PC-9 (cell line): Measurements from ENCODE around the gene NPB. TPM values are rescaled to one million over a fixed set of nuclear protein-coding genes. Genes with fewer than 3 reads are reported as not detected.

Source experiments
- BruUV-seq: library from RNA; stranded (reverse); fragments of 400-500 nt; replicated peaks from 2 replicates; lab custom pipeline; 2021; lab: Mats Ljungman, UMichigan
- CTCF ChIA-PET: fragments of 300-600 bp; sonication (Branson Sonifier 250); formaldehyde crosslinking; loops from one replicate; lab custom pipeline; 2022; ENCODE audit warnings: antibody characterized with exemption; lab: Charles Lee
- POLR2A ChIA-PET: fragments of 300-600 bp; sonication (Branson Sonifier 250); formaldehyde crosslinking; loops from one replicate; lab custom pipeline; 2022; ENCODE audit warnings: antibody characterized with exemption; ENCODE audit not compliant: unreplicated experiment; lab: Charles Lee
- DNase-seq, 2 experiments: peaks; one replicate each; pipeline versions ENCODE4 v3.0.0 to v3.0.0-alpha.2; 2015 to 2022; ENCODE audit warnings: mixed read lengths in 1 of 2
- H2AFZ ChIP-seq: fragments of 200-600 bp; sonication (generic); 2 replicates; pipeline ENCODE4 v1.8.1; 2017; ENCODE audit warnings: antibody characterized with exemption
- H3F3A ChIP-seq: fragments of 200-600 bp; sonication (generic); 2 replicates; pipeline ENCODE4 v1.8.1; 2017; ENCODE audit warnings: antibody characterized with exemption, mild to moderate bottlenecking, low read depth; ENCODE audit not compliant: insufficient read depth
- H3K27ac ChIP-seq: fragments of 200-600 bp; sonication (generic); 2 replicates; pipeline ENCODE4 v1.6.1; 2016; ENCODE audit warnings: mixed run types
- H3K27me3 ChIP-seq: fragments of 200-600 bp; sonication (generic); 2 replicates; pipeline ENCODE4 v1.6.1; 2016; ENCODE audit warnings: low read depth, mixed run types; ENCODE audit not compliant: insufficient read depth
- H3K36me3 ChIP-seq: fragments of 200-600 bp; sonication (generic); 2 replicates; pipeline ENCODE4 v1.6.1; 2016; ENCODE audit warnings: low read depth, mixed run types
- H3K4me1 ChIP-seq: fragments of 200-600 bp; sonication (generic); replicated peaks from 2 replicates; pipeline ENCODE4 v1.6.1; 2016; ENCODE audit warnings: mixed run types; ENCODE audit not compliant: insufficient read depth
- H3K4me2 ChIP-seq: fragments of 200-600 bp; sonication (generic); 2 replicates; pipeline ENCODE4 v1.6.1; 2017; ENCODE audit warnings: mixed run types
- H3K4me3 ChIP-seq: fragments of 200-600 bp; sonication (generic); 2 replicates; pipeline ENCODE4 v1.6.1; 2016; ENCODE audit warnings: mixed run types
- H3K79me2 ChIP-seq: fragments of 200-600 bp; sonication (generic); 2 replicates; pipeline ENCODE4 v1.6.1; 2017; ENCODE audit warnings: low read depth, mixed run types
- H3K9me2 ChIP-seq: fragments of 200-600 bp; sonication (generic); 2 replicates; pipeline ENCODE4 v1.8.1; 2017; ENCODE audit warnings: mild to moderate bottlenecking; ENCODE audit not compliant: insufficient read depth
- H3K9me3 ChIP-seq: fragments of 200-600 bp; sonication (generic); 2 replicates; pipeline ENCODE4 v1.8.1; 2016; ENCODE audit warnings: low read depth; ENCODE audit not compliant: insufficient read depth
- H4K20me1 ChIP-seq: fragments of 200-600 bp; sonication (generic); 2 replicates; pipeline ENCODE4 v1.8.1; 2017; ENCODE audit not compliant: insufficient read depth
- EZH2 ChIP-seq: fragments of 200-600 bp; sonication (generic); IDR thresholded peaks from 2 replicates; pipeline ENCODE4 v1.8.0; 2017; ENCODE audit warnings: antibody characterized with exemption, low read depth
- intact Hi-C: fragments of 100-400 bp; cut with micrococcal nuclease; formaldehyde crosslinking; loops from one replicate; pipeline ENCODE4 v1.10.0; 2022; ENCODE audit not compliant: unreplicated experiment
- total RNA-seq: library from RNA; stranded (reverse); gene quantifications from 2 replicates; pipeline ENCODE4 v1.2.3, GENCODE V29; 2021
- TF ChIP-seq, protein P1 (sequence below): fragments of 200-600 bp; sonication (generic); conservative IDR thresholded peaks from 2 replicates; pipeline ENCODE4 v1.6.1; 2017; ENCODE audit warnings: mixed run types, antibody characterized with exemption, mild to moderate bottlenecking, moderate library complexity

Gene NPB
- total RNA-seq, 1 experiment from 2014 or later, result 1.1 TPM

DNA sequence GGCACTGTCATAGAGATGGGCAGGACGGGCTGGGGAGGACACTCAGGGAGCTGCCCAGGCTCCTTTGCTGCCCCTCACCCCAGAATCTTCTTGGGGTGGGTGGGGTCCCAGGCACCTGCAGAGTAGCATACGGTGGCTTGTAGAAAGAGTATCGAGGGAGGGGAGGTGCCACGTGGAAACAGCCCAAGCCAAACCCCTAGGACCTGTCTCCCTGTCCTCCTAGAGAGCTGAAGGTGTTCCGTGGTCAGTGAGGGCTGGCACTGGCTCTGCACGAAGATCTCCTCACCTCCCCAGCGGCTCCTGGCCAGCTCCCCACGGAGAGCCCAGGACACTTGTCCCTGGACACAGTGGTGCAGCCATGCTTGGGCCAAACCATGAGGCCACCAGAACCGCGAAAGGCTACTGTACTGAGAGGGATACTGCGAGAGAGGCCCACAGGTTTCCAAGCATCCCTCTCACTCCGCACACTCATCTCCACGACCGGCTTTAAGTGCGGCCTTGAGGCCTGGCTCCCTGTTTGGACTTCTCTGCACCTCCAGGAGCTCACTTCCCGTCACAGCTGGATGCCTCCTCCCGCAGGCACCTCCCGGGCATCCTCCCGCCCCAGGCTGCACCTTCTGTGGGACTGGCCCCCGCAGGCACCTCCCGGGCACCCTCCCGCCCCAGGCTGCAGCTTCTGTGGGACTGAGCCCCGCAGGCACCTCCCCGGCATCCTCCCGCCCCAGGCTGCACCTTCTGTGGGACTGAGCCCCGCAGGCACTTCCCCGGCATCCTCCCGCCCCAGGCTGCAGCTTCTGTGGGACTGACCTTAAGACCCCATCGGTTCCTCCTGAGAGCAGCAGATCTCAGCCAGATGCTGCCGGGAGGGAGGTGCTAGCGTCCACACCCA, 27.5 kb downstream of the NPB start:
- intact Hi-C loops, result loop anchor here (5.0 kb wide), 1 partner anchor 62 kb away; no protein-coding TSS in a partner anchor
- ChIA-PET POLR2A (no interaction called here), CTCF (interaction anchor here (1.1 kb wide), 1 partner anchor 59 kb away, joined by 3 read pairs; no protein-coding TSS in a partner anchor)
- no peaks in the 10 kb centered on the region for H3K9me2 ChIP-seq
- H3K4me2 ChIP-seq, result peak overlapping the region; percentile 78
- peaks cover 22% of the 10 kb centered on the region for H3K4me1 ChIP-seq
- H3K79me2 ChIP-seq, result peaks cover 26% of the 10 kb centered on the region
- no TSS peak for BruUV-seq
- H3K36me3 ChIP-seq, result no peaks in the 10 kb centered on the region
- H4K20me1 ChIP-seq, result peaks cover 10% of the 10 kb centered on the region; the same call in 1 of the 2 replicates
- H2AFZ ChIP-seq, result no peak overlapping the region
- TF ChIP-seq, protein P1, sequence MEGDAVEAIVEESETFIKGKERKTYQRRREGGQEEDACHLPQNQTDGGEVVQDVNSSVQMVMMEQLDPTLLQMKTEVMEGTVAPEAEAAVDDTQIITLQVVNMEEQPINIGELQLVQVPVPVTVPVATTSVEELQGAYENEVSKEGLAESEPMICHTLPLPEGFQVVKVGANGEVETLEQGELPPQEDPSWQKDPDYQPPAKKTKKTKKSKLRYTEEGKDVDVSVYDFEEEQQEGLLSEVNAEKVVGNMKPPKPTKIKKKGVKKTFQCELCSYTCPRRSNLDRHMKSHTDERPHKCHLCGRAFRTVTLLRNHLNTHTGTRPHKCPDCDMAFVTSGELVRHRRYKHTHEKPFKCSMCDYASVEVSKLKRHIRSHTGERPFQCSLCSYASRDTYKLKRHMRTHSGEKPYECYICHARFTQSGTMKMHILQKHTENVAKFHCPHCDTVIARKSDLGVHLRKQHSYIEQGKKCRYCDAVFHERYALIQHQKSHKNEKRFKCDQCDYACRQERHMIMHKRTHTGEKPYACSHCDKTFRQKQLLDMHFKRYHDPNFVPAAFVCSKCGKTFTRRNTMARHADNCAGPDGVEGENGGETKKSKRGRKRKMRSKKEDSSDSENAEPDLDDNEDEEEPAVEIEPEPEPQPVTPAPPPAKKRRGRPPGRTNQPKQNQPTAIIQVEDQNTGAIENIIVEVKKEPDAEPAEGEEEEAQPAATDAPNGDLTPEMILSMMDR, result no peak
- no peak for TF ChIP-seq EZH2
- peaks cover 5% of the 10 kb centered on the region; the same call in 1 of the 2 replicates for H3F3A ChIP-seq
- no peak overlapping the region; the same call in 1 of the 2 replicates for H3K4me3 ChIP-seq
- no peaks in the 10 kb centered on the region for H3K27me3 ChIP-seq
- no peak overlapping the region for H3K27ac ChIP-seq
- H3K9me3 ChIP-seq, result no peaks in the 10 kb centered on the region
- no peak for DNase-seq

DNA sequence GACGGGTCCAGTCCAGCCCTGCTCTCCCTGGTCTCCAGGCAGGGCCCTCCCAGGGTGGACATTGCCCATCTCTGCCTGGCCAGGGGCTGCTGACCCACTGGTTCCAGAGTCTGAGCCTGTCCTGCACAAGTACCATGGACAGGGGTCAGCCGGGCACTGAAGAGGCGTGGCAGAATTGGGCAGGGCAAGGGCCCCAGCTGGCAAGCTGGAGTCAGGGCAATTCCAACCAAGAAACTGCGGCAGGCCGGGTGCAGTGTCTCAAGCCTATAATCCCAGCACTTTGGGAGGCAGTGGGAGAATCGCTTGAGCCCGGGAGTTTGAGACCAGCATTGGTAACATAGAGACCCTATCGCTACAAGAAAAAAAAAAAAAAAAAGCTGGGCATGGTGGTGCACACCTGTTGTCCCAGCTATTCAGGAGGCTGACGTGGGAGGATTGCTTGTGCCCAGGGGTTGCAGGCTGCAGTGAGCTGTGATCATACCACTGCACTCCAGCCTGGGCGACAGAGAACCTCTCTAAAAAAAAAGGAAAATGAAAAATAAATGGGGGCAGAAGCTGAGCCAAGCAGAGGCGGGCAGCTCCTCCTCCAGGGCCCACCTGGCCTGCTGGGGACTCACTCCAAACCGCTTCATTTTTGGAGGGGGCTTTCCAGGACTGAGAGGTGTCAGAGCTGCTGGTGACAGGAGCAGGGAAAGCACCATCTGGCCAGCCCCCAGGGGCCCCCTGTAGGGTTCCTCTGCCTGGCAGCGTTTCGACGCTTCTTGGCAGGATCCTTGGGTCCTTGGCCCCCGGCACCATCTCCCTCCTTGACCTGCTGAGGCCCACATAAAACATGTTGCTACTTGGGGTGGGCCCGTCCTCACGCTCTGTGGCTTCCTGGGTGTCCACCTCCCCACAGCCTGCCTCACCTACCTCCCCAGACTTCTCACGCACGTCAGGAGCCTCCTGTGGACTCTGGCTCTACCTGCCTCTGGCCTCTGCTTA, 28.4 kb downstream of the NPB start:
- intact Hi-C loops, result no loop called here
- Histone ChIP-seq H2AFZ (no peak overlapping the region), H3K79me2 (peaks cover 17% of the 10 kb centered on the region), H4K20me1 (0 out of 2 replicates have a peak, but pooled peaks cover 5% of the 10 kb centered on the region), H3K27ac (no peak overlapping the region), H3K4me2 (no peak overlapping the region), H3K27me3 (no peaks in the 10 kb centered on the region), H3F3A (peaks cover 4% of the 10 kb centered on the region; the same call in 1 of the 2 replicates), H3K4me3 (no peak overlapping the region), H3K9me2 (no peaks in the 10 kb centered on the region), H3K36me3 (no peaks in the 10 kb centered on the region), H3K9me3 (no peaks in the 10 kb centered on the region), H3K4me1 (peaks cover 12% of the 10 kb centered on the region)
- ChIA-PET POLR2A (no interaction called here), CTCF (interaction anchor here (0.6 kb wide), 1 partner anchor 15 kb away, joined by 3 read pairs; no protein-coding TSS in a partner anchor)
- no peak for DNase-seq
- no TSS peak for BruUV-seq
- TF ChIP-seq EZH2, result no peak
- TF ChIP-seq, protein P1, result no peak

DNA sequence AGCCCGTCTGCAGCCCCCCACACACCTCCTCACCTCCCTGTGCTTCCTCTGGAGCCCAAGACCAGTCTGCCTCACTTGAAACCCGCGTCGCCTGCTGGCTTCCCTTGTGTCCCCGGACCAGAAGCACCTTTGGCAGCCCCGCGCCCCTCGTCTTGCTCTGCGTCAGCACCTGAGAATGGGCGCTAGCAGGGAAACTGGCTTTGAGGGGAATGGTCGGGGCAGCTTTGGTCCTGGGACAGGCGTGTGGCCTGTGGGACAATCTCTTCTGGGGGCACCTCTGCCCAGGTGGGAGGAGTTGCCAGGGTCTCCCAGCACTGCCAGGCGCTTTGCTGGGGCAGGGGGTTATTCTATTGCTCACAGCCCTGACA, 29.1 kb downstream of the NPB start:
- H2AFZ ChIP-seq, result no peak overlapping the region
- H3K9me3 ChIP-seq, result no peaks in the 10 kb centered on the region
- ChIA-PET POLR2A (no interaction called here), CTCF (no interaction called here)
- TF ChIP-seq, protein P1, result no peak
- TF ChIP-seq EZH2, result no peak
- no TSS peak for BruUV-seq
- H4K20me1 ChIP-seq, result 0 out of 2 replicates have a peak, but pooled peaks cover under 1% of the 10 kb centered on the region
- no peaks in the 10 kb centered on the region for H3K36me3 ChIP-seq
- H3K27me3 ChIP-seq, result no peaks in the 10 kb centered on the region
- no peak overlapping the region for H3K4me2 ChIP-seq
- no peak overlapping the region for H3K4me3 ChIP-seq
- H3K27ac ChIP-seq, result no peak overlapping the region
- peaks cover 2% of the 10 kb centered on the region; the same call in 1 of the 2 replicates for H3F3A ChIP-seq
- intact Hi-C loops, result no loop called here
- no peaks in the 10 kb centered on the region for H3K9me2 ChIP-seq
- peaks cover 9% of the 10 kb centered on the region for H3K79me2 ChIP-seq
- DNase-seq, result no peak
- H3K4me1 ChIP-seq, result peaks cover 5% of the 10 kb centered on the region
